GM10266 (cell line): ENCODE data around the gene TIMP3.

Experiments
- DNase-seq: peaks from one replicate; pipeline ENCODE4 v3.0.0; 2012; ENCODE audit errors: extremely low spot score
- CTCF ChIP-seq: IDR thresholded peaks from 2 replicates; pipeline ENCODE4 v1.5.1; 2012; ENCODE audit warnings: mild to moderate bottlenecking, low read depth; ENCODE audit not compliant: control insufficient read depth, insufficient read depth; ENCODE audit errors: missing control alignments

Gene TIMP3

GRCh38 chr22:32788904-32789624, 12.4 kb upstream of the TIMP3 start:
- no peak for DNase-seq

GRCh38 chr22:32789797-32790620, 11.5 kb upstream of the TIMP3 start:
- TF ChIP-seq CTCF, result no peak
- DNase-seq, result no peak

More at GRCh38 chr22:32788904-32789624, 12.4 kb upstream of the TIMP3 start:
- no peak for TF ChIP-seq CTCF

GRCh38 chr22:32791056-32791455, 10.4 kb upstream of the TIMP3 start:
- no peak for DNase-seq
- TF ChIP-seq CTCF, result no peak

GRCh38 chr22:32791485-32791884, 10.0 kb upstream of the TIMP3 start:
- DNase-seq, result no peak
- TF ChIP-seq CTCF, result no peak

- no peak for DNase-seq
- TF ChIP-seq CTCF, result no peak
Observed at GRCh38 chr22:32793589-32793988, 7.9 kb upstream of the TIMP3 start.

GRCh38 chr22:32794449-32795213, 6.9 kb upstream of the TIMP3 start:
- TF ChIP-seq CTCF, result no peak

GRCh38 chr22:32795214-32795596, 6.3 kb upstream of the TIMP3 start:
- TF ChIP-seq CTCF, result no peak
- DNase-seq, result no peak

More at GRCh38 chr22:32794449-32795213, 6.9 kb upstream of the TIMP3 start:
- no peak for DNase-seq
